HL-60 (cell line): ENCODE data around the gene USP30.

Source experiments
- DNase-seq, 2 experiments: peaks; one replicate each; pipeline ENCODE4 v3.0.0-alpha.2; 2010 to 2020; ENCODE audit warnings: low read depth in 1 of 2, low spot score in 1 of 2
- H3K27ac ChIP-seq: fragments of 250-450 bp; sonication (Bioruptor Pico); replicated peaks from 2 replicates; pipeline ENCODE4 v1.5.1; 2020; ENCODE audit warnings: mild to moderate bottlenecking, moderate library complexity
- H3K27me3 ChIP-seq: fragments of 250-450 bp; sonication (Bioruptor Pico); 2 replicates; pipeline ENCODE4 v1.5.1; 2021; ENCODE audit warnings: mild to moderate bottlenecking, moderate library complexity; ENCODE audit not compliant: insufficient read depth, poor library complexity, severe bottlenecking
- H3K4me3 ChIP-seq: replicated peaks from 2 replicates; pipeline ENCODE4 v1.5.1; 2011; ENCODE audit warnings: mild to moderate bottlenecking, control low read depth, low read length; ENCODE audit not compliant: insufficient read depth
- CTCF ChIP-seq: IDR thresholded peaks from one replicate; pipeline ENCODE4 v1.5.1; 2011; ENCODE audit warnings: low read length, control low read depth, inconsistent platforms; ENCODE audit not compliant: insufficient read depth
- GABPA ChIP-seq: IDR thresholded peaks from 2 replicates; pipeline ENCODE4 v1.6.1; 2012; ENCODE audit warnings: low read depth
- POLR2AphosphoS5 ChIP-seq: IDR thresholded peaks from 2 replicates; pipeline ENCODE4 v1.6.1; 2012; ENCODE audit warnings: low read depth
- SPI1 ChIP-seq: IDR thresholded peaks from 2 replicates; pipeline ENCODE4 v1.6.1; 2012; ENCODE audit warnings: low read depth, mild to moderate bottlenecking, borderline replicate concordance
- TF ChIP-seq, protein P1 (sequence below): IDR thresholded peaks from 2 replicates; pipeline ENCODE4 v1.6.1; 2012; ENCODE audit warnings: low read depth; ENCODE audit not compliant: insufficient replicate concordance

Gene USP30

DNA sequence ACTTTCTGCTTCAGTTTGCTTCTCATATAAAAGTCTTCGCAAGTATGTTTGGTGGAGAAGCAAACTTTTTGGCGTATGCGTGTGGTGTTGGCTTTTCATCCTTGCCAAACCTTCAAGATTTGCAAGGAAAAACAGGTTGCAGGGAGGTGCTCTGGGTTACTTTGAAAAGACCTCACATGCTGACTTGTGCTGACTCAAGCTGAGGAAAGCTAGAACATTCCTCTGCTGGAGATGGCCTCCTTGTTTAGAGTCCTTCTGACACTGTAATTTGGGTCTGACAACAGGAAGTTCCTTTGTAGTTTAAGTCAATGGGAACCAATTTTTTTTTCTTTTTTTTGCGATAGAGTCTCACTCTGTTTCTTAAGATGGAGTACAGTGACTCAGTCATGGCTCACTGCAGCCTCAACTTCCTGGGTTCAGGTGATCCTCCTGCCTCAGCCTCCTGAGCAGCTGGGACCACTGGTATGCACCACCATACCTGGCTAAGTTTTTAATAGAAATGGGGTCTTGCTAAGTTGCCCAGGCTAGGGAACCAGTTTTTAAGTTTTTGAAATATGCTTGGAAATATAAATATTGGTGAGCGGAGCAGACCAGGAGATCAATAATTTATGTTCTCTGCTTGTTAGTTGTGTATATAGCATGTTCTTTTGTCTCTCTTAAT is 61.4 kb downstream of the USP30 start:
- no peak for DNase-seq
- TF ChIP-seq POLR2AphosphoS5 (no peak), SPI1 (no peak)
- no peak overlapping the region for H3K4me3 ChIP-seq
- no peaks in the 10 kb centered on the region for H3K27me3 ChIP-seq
- H3K27ac ChIP-seq: peak overlapping the region; percentile 21; the same call in 1 of the 2 replicates

DNA sequence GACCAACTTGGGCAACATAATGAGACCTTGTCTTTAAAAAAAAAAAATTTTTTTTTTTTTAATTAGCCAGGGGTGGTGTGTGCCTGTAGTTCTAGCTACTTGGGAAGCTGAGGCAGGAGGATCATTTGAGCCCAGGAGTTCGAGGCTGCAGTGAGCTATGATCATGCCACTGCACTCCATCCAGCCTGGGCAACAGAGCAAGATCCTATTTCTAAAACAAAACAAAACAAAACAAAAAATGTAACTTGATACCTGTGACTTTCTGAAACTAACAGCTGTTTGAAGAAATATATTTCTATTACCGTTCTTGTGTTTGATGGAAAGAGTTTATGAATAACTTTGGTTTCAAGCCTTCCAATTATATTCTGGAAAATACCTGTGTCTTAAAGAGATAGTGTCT is 62.3 kb downstream of the USP30 start:
- DNase-seq: no peak
- TF ChIP-seq CTCF (no peak), POLR2AphosphoS5 (no peak), GABPA (no peak), SPI1 (no peak)
- TF ChIP-seq, protein P1, sequence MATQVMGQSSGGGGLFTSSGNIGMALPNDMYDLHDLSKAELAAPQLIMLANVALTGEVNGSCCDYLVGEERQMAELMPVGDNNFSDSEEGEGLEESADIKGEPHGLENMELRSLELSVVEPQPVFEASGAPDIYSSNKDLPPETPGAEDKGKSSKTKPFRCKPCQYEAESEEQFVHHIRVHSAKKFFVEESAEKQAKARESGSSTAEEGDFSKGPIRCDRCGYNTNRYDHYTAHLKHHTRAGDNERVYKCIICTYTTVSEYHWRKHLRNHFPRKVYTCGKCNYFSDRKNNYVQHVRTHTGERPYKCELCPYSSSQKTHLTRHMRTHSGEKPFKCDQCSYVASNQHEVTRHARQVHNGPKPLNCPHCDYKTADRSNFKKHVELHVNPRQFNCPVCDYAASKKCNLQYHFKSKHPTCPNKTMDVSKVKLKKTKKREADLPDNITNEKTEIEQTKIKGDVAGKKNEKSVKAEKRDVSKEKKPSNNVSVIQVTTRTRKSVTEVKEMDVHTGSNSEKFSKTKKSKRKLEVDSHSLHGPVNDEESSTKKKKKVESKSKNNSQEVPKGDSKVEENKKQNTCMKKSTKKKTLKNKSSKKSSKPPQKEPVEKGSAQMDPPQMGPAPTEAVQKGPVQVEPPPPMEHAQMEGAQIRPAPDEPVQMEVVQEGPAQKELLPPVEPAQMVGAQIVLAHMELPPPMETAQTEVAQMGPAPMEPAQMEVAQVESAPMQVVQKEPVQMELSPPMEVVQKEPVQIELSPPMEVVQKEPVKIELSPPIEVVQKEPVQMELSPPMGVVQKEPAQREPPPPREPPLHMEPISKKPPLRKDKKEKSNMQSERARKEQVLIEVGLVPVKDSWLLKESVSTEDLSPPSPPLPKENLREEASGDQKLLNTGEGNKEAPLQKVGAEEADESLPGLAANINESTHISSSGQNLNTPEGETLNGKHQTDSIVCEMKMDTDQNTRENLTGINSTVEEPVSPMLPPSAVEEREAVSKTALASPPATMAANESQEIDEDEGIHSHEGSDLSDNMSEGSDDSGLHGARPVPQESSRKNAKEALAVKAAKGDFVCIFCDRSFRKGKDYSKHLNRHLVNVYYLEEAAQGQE: no peak
- no peak overlapping the region for H3K27ac ChIP-seq
- no peaks in the 10 kb centered on the region for H3K27me3 ChIP-seq
- no peak overlapping the region for H3K4me3 ChIP-seq

DNA sequence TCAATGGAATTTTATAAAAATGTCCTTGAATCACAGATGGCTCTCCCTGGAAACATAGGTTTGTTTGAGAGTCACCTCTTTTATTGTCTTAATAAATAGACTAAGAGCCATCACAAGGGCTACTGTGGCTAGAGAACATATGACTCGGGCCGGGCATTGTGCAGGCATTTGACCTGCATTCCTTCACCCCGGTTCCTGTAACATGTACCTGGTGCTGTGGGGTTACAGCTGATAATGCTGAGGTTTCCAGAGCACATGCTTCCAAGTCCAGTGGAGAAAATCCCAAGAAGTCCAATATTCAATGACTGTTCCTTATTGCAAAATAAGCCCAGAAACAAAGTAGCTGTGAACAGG is 63.0 kb downstream of the USP30 start:
- peak overlapping the region; percentile 60 for H3K27ac ChIP-seq
- no peaks in the 10 kb centered on the region for H3K27me3 ChIP-seq
- no peak overlapping the region for H3K4me3 ChIP-seq
- no peak for TF ChIP-seq POLR2AphosphoS5
- TF ChIP-seq, protein P1: no peak
- no peak for TF ChIP-seq CTCF
- no peak for TF ChIP-seq SPI1
- no peak for TF ChIP-seq GABPA
- DNase-seq: no peak

DNA sequence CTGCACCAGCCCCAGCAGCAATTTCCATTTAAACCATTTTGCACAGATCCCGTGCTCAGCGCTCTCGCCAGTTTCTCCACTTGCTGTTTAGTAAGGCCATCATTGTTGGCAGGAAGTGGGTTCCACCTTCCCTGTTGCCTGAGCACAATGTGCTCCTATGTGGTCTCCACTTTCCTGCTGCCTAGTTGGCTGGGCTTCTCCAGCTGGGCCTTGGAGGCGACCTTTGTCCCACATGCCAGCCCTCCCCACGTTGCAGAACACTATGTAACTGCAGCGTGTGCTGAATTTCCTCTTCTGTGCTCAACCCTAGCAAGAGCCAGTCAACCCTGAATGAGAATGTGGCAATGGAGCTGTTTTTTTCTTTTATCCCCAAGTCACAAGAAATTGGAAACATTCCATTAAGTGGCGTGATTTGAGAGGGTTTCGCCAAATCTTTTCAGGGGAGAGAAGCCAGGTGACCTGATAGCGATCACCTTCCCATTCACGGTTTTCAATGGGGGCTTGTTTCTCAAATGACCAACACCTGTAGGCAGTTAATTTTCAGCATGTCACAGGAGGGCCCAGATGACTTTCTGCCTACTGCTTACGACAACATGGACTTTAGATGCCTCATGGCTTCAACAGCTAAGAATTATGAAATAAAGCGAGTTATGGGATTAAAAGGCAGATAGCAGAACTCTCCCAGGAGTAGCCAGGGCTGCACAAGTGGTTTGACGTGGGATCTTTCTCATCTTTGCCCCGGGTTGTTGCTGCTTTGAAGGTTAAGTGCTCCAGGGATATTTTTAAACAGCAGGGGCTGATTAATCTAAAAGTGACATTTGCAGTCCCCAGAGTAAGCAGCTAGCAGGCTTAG is 63.6 kb downstream of the USP30 start, which contains the start of gene ACACB:
ACACB (plus strand) TSS at position 830 of the 853 bp plus-strand sequence. CDS start 22,819 bp downstream, outside the sequence.
- peak; percentile 45; the same call in 1 of the 2 replicates for TF ChIP-seq POLR2AphosphoS5
- TF ChIP-seq, protein P1: no peak
- TF ChIP-seq GABPA: no peak
- TF ChIP-seq SPI1: no peak
- TF ChIP-seq CTCF: no peak
- no peaks in the 10 kb centered on the region for H3K27me3 ChIP-seq
- DNase-seq: peak in 1 of 2 experiments; percentile 80
- peak within 1 kb of the TSS; percentile 60 for H3K27ac ChIP-seq
- H3K4me3 ChIP-seq: no peak within 1 kb of the TSS
